ENCODE measurements around the gene RPEL1. TPM values are rescaled to one million over a fixed set of nuclear protein-coding genes. Genes with fewer than 3 reads are reported as not detected.
"Not testable (repeated sequence)": the region's sequence is repeated elsewhere in the genome, so short reads cannot be mapped to it uniquely, and the experiment has no call there.

RPEL1 gene
- total RNA-seq, 4 donors from 2014 or later: 0.26 to 0.35 TPM; not detected in 2

GRCh38 chr10:103202319-103202718, 43.4 kb upstream of the RPEL1 start:
- no peak for DNase-seq
- intact Hi-C loops (cut with DNase I; ENCODE audit: low total_unique reads): no loop called here
- no peak overlapping the region for H3K4me3 ChIP-seq
- H3K4me1 ChIP-seq: no peaks in the 10 kb centered on the region
- no peak overlapping the region for H3K27ac ChIP-seq
- no peak for TF ChIP-seq POLR2A (IDR thresholded peaks at IDR 0.05)
- TF ChIP-seq, protein P1, sequence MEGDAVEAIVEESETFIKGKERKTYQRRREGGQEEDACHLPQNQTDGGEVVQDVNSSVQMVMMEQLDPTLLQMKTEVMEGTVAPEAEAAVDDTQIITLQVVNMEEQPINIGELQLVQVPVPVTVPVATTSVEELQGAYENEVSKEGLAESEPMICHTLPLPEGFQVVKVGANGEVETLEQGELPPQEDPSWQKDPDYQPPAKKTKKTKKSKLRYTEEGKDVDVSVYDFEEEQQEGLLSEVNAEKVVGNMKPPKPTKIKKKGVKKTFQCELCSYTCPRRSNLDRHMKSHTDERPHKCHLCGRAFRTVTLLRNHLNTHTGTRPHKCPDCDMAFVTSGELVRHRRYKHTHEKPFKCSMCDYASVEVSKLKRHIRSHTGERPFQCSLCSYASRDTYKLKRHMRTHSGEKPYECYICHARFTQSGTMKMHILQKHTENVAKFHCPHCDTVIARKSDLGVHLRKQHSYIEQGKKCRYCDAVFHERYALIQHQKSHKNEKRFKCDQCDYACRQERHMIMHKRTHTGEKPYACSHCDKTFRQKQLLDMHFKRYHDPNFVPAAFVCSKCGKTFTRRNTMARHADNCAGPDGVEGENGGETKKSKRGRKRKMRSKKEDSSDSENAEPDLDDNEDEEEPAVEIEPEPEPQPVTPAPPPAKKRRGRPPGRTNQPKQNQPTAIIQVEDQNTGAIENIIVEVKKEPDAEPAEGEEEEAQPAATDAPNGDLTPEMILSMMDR (IDR thresholded peaks at IDR 0.05): no peak
- H3K9me3 ChIP-seq: no peaks in the 10 kb centered on the region
- no peaks in the 10 kb centered on the region for H3K27me3 ChIP-seq
- no peaks in the 10 kb centered on the region for H3K36me3 ChIP-seq

- TF ChIP-seq, protein P1 (IDR thresholded peaks at IDR 0.05): no peak
- no peak for DNase-seq
- H3K27me3 ChIP-seq: no peaks in the 10 kb centered on the region
- no peaks in the 10 kb centered on the region for H3K36me3 ChIP-seq
- no peak overlapping the region for H3K4me3 ChIP-seq
- no peaks in the 10 kb centered on the region for H3K4me1 ChIP-seq
- intact Hi-C loops (cut with DNase I; ENCODE audit: low total_unique reads): no loop called here
- no peak overlapping the region for H3K27ac ChIP-seq
- no peaks in the 10 kb centered on the region for H3K9me3 ChIP-seq
Observed at GRCh38 chr10:103203466-103203865, 42.2 kb upstream of the RPEL1 start.

DNA sequence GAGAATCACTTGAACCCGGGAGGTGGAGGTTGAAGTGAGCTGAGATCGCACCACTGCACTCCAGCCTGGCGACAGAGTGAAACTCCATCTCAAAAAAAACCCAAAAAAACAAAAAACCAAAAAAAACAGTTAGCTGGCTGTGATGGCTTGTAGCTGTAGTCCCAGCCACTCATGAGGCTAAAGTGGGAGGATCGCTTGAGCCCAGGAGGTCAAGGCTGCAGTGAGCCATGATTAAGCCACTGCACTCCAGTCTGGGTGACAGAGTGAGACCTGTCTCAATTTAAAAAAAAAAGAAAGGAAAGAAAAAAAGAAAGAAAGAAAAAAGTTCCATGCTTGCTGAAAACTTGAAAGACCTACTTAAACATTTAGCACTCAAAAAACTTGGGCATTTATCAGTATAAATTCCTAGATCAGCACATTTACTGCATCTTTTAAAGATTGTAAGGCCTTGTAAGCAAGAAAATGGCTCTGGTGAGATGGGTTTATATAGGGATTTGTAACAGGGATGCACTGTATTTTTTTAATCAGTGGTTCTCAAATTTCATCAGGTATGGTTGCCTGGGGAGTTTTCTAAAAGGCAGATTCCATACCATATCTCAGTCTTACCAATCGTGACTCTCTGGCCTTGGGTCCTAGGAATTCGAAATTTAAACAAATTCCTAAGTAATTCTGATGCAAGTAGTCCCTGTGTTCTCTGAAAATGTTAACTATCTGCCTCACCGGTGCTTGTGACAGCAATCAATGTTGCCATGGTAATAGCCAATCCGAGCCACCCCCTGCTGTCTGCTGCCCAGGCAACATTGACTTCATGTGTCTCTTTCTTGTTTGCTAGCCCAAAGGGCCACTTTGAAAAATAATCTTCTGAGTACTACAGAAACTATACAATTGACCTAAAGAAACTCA, 41.1 kb upstream of the RPEL1 start:
- Histone ChIP-seq H3K4me1 (no peaks in the 10 kb centered on the region), H3K27me3 (no peaks in the 10 kb centered on the region), H3K9me3 (no peaks in the 10 kb centered on the region), H3K4me3 (no peak overlapping the region), H3K36me3 (no peaks in the 10 kb centered on the region), H3K27ac (no peak overlapping the region)
- DNase-seq: no peak
- intact Hi-C loops (cut with DNase I; ENCODE audit: low total_unique reads): no loop called here
- TF ChIP-seq, protein P1 (IDR thresholded peaks at IDR 0.05): no peak
- no peak for TF ChIP-seq POLR2A (IDR thresholded peaks at IDR 0.05)

DNA sequence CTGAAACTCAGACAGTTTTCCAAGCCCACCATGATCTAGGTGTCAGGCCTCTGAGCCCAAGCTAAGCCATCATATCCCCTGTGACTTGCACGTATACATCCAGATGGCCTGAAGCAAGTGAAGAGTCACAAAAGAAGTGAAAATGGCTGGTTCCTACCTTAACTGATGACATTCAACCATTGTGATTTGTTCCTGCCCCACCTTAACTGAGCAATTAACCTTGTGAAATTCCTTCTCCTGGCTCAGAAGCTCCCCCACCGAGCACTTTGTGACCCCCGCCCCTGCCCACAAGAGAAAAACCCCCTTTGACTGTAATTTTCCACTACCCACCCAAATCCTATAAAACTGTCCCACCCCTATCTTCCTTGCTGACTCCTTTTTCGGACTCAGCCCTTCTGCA, 40.3 kb upstream of the RPEL1 start:
- DNase-seq; H3K4me3 ChIP-seq; H3K36me3 ChIP-seq; intact Hi-C loops (cut with DNase I; ENCODE audit: low total_unique reads); H3K4me1 ChIP-seq; H3K27ac ChIP-seq; H3K9me3 ChIP-seq; H3K27me3 ChIP-seq: not testable (repeated sequence)

DNA sequence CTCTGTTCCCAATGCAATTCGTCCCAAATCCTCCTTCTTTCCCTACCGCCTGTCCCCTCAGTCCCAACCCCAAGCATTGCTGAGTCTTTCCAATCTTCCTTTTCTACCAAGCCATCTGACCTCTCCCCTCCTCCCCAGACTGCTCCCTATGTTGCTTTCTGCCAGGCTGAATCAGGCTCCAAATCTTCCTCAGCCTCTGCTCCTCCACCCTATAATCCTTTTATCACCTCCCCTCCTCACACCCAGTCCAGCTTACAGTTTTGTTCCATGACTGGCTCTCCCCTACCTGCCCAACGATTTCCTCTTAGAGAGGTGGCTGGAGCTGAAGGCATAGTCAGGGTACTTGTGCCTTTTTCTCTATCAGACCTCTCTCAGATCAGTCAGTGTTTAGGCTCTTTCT, 39.0 kb upstream of the RPEL1 start:
- H3K27me3 ChIP-seq; H3K9me3 ChIP-seq; H3K27ac ChIP-seq; H3K4me3 ChIP-seq; H3K36me3 ChIP-seq; H3K4me1 ChIP-seq; intact Hi-C loops (cut with DNase I; ENCODE audit: low total_unique reads); DNase-seq: not testable (repeated sequence)

- Histone ChIP-seq H3K27me3 (no peaks in the 10 kb centered on the region), H3K36me3 (no peaks in the 10 kb centered on the region), H3K27ac (no peak overlapping the region), H3K4me3 (no peak overlapping the region), H3K4me1 (no peaks in the 10 kb centered on the region), H3K9me3 (no peaks in the 10 kb centered on the region)
- intact Hi-C loops (cut with DNase I; ENCODE audit: low total_unique reads): no loop called here
- no peak for TF ChIP-seq POLR2A (IDR thresholded peaks at IDR 0.05)
- TF ChIP-seq, protein P1 (IDR thresholded peaks at IDR 0.05): no peak
- no peak for DNase-seq
Observed at GRCh38 chr10:103207141-103207540, 38.5 kb upstream of the RPEL1 start.

DNA sequence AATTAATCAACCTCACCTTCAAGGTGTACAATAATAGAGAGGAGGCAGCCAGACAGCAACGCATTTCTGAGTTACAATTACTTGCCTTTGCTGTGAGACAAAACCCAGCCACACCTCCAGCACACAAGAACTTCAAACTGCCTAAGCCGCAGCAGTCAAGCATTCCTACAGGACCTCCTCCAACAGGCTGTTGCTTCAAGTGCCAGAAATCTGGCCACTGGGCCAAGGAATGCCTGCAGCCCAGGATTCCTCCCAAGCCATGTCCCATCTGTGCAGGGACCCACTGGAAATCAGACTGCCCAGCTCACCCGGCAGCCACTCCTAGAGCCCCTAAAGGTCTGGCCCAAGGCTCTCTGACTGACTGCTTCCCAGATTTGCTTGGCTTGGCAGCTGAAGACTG, 38.0 kb upstream of the RPEL1 start:
- DNase-seq; intact Hi-C loops (cut with DNase I; ENCODE audit: low total_unique reads); H3K27ac ChIP-seq: not testable (repeated sequence)

DNA sequence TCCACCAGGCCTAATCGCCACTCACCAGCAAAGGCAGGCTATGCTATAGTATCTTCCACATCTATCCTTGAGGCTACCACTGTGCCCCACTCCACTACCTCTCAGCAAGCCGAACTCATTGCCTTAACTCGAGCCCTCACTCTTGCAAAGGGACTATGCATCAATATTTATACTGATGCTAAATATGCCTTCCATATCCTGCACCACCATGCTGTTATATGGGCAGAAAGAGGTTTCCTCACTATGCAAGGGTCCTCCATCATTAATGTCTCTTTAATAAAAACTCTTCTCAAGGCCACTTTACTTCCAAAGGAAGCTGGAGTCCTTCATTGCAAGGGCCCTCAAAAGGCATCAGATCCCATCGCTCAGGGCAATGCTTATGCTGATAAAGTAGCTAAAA, 35.4 kb upstream of the RPEL1 start:
- not testable (repeated sequence) for H3K4me1 ChIP-seq, H3K27ac ChIP-seq

More for the DNA sequence above, 38.0 kb upstream of the RPEL1 start:
- not testable (repeated sequence) for H3K9me3 ChIP-seq, H3K4me3 ChIP-seq, H3K36me3 ChIP-seq, H3K4me1 ChIP-seq, H3K27me3 ChIP-seq

More for the DNA sequence above, 35.4 kb upstream of the RPEL1 start:
- H3K36me3 ChIP-seq; intact Hi-C loops (cut with DNase I; ENCODE audit: low total_unique reads); H3K9me3 ChIP-seq; DNase-seq; H3K4me3 ChIP-seq; H3K27me3 ChIP-seq: not testable (repeated sequence)

Data from uterus (tissue), 4 donors.